ENCODE data around the gene SLC7A7. TPM values are rescaled to one million over a fixed set of nuclear protein-coding genes. Genes with fewer than 3 reads are reported as not detected.
A peak's percentile ranks its signal among the peaks of the same experiment; 100 is the strongest.

SLC7A7 gene
- total and polyA plus RNA-seq, 9 of the 15 experiments (the other 6 are each of a cell fraction or from before 2014, with no cell fraction given): 0.07 to 0.68 (median 0.41) TPM

DNA sequence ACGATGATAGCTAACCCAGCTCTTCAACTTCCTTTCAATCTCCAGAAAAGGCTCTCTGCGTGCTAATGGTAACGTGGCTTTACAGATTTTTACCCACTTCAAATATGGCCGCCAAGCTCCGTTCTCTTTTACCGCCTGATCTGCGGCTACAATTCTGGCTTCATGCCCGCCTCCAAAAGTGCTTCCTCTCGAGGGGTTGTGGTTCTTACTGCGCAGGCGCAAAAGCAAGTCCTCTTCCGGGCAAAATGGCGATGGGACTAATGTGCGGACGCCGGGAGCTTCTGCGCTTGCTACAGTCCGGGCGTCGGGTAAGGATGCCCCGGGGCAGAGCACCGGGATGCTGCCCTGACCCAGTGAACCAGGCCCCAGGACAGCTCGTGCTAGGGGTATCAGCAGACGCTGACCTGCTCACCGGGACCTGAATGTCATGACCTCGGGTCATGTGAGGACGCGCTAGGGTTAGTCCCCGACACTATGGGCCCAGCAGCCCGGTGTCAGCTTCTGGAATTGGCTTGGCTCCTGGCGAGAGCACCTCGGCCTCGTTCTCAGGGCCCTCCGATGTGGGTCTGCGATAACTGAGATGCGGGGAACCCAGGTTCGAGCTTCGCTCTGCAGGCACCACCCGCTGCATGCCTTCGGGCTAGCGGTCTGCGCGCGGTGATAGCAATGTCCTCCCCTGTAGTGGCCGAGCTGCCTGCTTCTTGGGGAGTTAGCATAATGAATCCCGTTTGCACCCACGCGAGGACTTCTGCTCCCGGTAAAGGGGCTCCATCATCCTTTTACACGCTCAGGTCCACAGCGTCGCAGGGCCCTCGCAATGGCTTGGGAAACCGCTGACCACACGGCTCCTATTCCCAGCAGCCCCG, 48.5 kb downstream of the SLC7A7 start, which contains the start of gene OXA1L (continued):
- TF ChIP-seq, protein P1, sequence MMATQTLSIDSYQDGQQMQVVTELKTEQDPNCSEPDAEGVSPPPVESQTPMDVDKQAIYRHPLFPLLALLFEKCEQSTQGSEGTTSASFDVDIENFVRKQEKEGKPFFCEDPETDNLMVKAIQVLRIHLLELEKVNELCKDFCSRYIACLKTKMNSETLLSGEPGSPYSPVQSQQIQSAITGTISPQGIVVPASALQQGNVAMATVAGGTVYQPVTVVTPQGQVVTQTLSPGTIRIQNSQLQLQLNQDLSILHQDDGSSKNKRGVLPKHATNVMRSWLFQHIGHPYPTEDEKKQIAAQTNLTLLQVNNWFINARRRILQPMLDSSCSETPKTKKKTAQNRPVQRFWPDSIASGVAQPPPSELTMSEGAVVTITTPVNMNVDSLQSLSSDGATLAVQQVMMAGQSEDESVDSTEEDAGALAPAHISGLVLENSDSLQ (IDR thresholded peaks at IDR 0.05): no peak
- peak; percentile 85 for TF ChIP-seq SAP30 (IDR thresholded peaks at IDR 0.05; ENCODE audit: borderline replicate concordance, insufficient read depth, low read depth, low read length, poor library complexity, severe bottlenecking)
- no peak for TF ChIP-seq ZFP1 (CRISPR knock-in tag; IDR thresholded peaks at IDR 0.05)
- 0 out of 2 replicates have a peak, but pooled peaks have one; percentile 71 for TF ChIP-seq MED1 (CRISPR knock-in tag; IDR thresholded peaks at IDR 0.05; ENCODE audit: borderline replicate concordance)
- TF ChIP-seq ZNF778 (CRISPR knock-in tag; IDR thresholded peaks at IDR 0.05): no peak
- TF ChIP-seq FOS (IDR thresholded peaks at IDR 0.05; ENCODE audit: extremely low read depth, insufficient read length): no peak
- TF ChIP-seq BRD9 (IDR thresholded peaks at IDR 0.05; ENCODE audit: low read depth, partially characterized antibody): no peak
- TF ChIP-seq GATAD2B (IDR thresholded peaks at IDR 0.05; ENCODE audit: borderline replicate concordance): no peak
- TF ChIP-seq HEY1 (CRISPR knock-in tag; IDR thresholded peaks at IDR 0.05; ENCODE audit: borderline replicate concordance): no peak
- TF ChIP-seq, protein P2, sequence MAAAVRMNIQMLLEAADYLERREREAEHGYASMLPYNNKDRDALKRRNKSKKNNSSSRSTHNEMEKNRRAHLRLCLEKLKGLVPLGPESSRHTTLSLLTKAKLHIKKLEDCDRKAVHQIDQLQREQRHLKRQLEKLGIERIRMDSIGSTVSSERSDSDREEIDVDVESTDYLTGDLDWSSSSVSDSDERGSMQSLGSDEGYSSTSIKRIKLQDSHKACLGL (CRISPR knock-in tag; IDR thresholded peaks at IDR 0.05; ENCODE audit: borderline replicate concordance, poor library complexity, severe bottlenecking): no peak
- TF ChIP-seq NRF1 (conservative IDR thresholded peaks at IDR 0.05 in 1 of 2, IDR thresholded peaks at IDR 0.05 in 1 of 2): peak; percentile 93 to 94
- no peak for TF ChIP-seq EP300 (IDR thresholded peaks at IDR 0.05; ENCODE audit: low read length)
- peak; percentile 38; the same call in 1 of the 2 replicates for TF ChIP-seq LCOR (CRISPR knock-in tag; IDR thresholded peaks at IDR 0.05)
- TF ChIP-seq MYBL2 (IDR thresholded peaks at IDR 0.05; ENCODE audit: low read depth): no peak; the same call in 1 of the 2 replicates
- TF ChIP-seq MYBL2 (CRISPR knock-in tag; IDR thresholded peaks at IDR 0.05; ENCODE audit: borderline replicate concordance): no peak
